NCI-H2171 (cell line): ENCODE results near the gene CSRNP3.
A peak's percentile ranks its signal among the peaks of the same experiment; 100 is the strongest.
"Not testable (repeated sequence)": the region's sequence is repeated elsewhere in the genome, so short reads cannot be mapped to it uniquely, and the experiment has no call there.

Source experiments
- DNase-seq: peaks from one replicate; lab custom pipeline; 2025; lab: John Stamatoyannopoulos, UW

The CSRNP3 gene

DNA sequence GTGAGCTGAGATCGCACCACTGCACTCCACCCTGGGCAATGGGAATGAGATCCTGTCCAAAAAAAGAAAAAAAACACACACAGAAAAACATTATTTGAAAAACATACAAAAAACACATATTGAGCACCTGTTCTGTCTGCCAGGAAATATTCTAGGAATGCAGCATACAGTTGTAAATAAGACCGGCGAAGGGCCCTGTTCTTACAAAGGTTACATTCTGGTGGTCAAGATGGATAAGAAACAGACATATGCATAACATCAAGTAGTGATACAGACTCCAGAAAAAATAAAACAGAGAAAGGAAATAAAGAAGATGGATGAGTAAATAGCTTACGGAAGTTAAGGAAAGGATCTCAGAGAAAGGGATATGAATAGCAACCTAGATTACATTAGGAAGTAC is 164.8 kb downstream of the CSRNP3 start:
- no peak for DNase-seq

DNA sequence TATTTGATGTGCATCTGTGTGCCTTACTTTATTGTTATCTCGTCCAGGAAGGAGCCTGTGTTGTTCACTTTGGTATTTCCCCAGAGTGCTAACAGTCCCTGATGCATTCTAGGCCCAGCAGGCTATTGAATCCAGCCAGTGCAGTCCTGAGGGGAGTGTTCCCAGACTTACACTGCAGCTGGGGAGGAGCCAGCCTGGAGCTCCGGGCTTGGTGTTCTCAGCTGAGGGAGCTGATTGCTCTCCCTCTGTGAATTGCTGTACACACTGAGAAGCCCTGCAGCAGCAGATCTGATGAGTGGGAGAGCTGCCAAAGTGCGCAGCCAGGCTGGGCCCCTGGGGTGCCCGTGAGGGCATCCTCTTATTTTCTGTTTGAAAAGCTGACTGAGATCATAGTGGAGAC is 165.4 kb downstream of the CSRNP3 start:
- peak; percentile 75 for DNase-seq

DNA sequence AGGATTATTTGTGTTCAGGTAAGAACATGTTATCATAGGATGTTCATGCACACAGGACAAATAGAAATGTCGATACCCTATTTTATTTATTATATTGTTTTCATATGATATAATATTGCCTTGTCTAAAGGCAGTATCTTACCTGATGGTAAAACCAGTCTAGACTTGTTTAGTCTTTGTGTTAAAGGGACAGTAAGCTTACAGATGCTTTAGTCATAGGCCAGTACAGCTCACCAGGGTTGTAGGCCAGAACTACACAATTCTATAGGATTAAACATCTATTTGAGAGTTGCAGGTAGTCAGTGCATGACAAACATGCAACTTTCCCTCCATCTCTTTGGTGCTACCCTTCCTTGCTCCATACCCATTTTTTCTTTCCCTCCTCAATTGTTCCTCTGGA is 166.0 kb downstream of the CSRNP3 start:
- DNase-seq, result no peak

DNA sequence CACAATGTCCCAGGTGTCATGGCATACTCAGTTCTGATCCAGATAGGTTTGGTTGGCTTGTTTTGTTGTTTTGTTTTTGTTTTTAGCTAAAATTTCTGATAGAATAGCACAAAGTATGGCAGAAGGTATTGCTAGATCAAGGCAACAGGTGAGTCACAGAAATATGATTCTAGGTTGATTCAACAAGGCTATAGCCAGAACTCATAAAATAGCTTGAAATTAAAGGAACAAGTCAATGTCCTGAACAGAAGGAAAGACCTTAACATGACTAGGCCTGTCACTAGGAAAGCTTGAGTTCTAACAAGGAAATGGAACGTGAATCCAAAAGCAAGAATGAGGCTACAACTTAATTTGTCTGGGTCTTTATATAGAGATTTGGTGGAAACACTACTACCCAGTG is 167.5 kb downstream of the CSRNP3 start:
- no peak for DNase-seq

DNA sequence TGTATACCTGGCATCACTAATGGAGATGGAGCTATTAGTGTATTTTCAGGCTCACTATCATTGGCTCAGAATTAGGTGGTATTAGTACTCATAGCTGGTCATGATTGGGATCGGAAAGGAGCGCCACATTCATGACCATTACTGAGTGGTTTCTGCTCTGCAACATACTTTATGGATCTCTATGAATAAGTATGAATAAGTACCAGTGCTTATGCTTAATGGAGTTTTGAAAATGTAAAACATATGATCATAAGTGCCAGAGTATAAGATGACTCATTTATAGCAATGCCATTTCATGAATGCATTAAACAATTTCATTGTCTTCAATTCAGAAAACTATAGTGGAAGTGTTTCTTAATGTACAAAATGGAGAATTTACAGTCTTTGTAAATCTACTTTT is 167.9 kb downstream of the CSRNP3 start:
- no peak for DNase-seq

DNA sequence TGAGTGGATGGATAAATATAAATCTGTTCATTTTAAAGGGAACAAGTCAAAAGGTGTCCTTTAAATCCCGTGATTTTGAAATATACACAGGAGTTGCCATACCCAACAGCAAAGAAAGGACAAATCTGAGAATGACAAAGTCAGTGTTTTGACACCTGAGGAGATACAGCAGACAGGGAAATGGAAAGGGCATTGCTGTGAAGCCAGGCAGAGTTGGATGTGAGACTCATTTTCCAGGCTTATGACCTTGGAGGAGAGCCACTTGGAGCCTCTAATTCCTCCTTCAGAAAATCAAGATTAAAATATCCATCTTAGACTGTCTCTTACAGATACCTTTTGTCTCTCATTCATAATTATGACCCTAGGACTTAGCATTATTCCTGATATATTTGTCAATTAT is 170.0 kb downstream of the CSRNP3 start:
- no peak for DNase-seq

DNA sequence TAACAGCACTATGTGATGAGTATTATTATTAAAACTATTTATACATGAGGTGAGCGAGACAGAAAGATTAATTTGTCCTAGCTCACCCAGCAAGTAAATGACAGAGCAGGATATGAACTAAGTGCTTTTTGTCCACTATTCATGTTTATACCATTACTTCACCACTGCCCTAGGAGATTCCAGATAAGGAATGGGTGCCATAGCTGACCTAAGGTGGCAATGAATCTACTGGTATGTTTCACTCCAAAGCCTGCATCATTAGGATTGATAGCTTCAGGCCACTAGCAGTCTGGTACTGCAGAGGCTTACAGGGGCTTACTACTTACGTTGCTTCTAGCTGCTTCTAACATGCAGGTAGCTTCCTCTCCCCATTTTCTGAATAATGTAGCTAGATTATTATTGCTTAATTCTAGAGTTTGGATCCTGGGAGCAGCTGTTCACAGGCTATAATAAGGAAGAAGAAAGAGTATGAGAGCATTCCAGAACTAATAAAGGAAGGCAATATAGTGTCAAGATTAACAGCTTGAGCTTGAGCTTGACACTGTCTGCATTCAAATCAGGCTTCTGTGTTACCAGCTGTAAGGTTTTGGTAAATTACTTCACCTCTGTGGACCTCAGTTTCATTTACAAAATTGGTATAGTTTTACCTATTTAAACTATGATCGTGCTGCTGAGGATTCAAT is 170.9 kb downstream of the CSRNP3 start:
- no peak for DNase-seq

DNA sequence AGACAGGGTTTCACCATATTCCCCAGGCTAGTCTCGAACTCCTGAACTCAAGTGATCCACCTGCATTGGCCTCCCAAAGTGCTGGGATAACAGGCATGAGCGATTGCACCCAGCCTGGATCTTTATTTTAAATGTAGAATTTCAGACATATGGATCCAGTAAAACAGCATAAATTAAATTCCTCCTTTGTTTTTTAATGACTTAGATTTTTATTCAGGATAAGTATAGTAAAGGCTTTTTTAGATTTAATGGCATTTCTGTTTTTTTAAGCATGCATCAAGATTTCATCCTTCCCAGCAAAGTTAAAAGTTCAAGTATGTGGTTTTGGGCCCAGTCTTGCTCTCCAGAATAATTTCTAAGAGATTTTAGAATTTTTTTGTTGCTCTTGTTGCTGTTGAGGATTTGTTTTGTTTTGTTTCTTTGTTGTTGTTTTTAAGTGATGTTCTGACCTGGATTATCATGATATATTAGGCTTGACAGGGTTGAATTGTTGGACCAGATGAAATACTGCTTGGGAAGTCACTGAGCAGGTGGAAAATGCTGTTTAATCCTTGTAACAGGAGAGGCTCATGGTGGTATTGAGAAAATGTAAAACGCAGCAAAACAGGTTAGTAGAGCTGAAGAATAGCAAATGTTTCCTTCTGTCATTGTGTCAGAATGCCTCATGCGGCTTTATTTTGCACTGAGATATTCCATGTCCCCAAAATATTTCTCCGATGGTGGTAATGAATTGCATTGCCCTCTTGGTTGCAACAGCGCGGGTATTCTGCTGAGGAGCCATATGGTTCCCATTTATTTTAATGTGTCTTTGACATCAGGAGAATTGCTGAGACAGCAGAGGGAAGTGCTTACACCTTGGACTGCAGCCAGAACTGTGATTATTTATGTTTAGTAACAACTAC is 176.7 kb downstream of the CSRNP3 start:
- DNase-seq, result peak; percentile 95

DNA sequence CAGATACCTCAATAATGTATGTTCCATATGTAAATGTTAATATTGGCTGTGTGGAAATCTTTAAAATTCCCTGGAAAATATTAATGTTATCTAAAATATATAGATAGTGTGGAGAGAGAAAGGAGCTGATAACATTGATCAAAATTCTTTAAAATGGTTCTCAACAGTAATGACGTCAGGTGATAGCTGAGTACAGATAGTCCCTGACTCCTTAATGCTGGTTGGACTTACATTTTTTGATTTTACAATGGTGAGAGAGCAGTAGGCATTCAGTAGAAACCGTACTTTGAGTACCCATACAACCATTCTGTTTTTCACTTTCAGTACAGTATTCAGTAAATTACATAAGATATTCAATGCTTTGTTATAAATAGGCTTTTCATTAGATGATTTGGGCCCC is 177.9 kb downstream of the CSRNP3 start:
- no peak for DNase-seq

DNA sequence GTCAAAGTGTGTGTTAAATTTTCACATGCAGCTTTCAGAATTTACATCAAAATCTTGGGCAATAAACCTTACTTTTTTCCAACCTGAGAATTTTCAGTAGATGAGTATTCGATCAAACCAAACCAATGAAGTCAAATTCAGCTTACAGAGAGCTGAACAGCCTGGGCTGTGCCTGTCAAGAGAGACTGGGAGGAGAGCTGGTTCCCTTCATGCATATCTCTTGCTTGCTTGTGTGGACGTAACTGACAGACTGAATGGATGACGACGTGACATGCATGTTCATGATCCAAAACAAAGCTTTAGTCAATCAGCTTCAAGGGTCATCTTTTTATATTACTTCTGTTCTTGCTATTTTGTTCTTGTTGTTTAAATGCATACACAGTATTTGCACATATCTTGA is 179.3 kb downstream of the CSRNP3 start:
- no peak for DNase-seq

DNA sequence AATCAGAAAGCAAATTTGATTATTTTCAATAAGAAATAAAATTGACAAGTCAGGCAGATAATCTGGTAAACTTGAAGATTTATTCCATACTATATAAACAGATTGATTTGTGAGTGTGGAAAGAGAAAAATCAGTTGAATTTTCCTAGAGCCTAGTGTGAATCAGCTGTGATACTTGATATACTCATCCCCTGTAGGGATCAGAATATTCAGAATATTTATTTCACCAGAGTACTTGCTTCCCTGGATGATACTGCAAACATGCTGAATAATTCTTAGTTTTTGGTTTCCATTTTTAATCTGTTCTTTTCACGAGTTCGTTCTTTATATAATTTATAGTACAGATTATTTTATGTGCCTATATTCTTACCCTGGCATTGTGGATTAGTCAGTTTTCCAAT is 181.7 kb downstream of the CSRNP3 start:
- DNase-seq, result no peak

DNA sequence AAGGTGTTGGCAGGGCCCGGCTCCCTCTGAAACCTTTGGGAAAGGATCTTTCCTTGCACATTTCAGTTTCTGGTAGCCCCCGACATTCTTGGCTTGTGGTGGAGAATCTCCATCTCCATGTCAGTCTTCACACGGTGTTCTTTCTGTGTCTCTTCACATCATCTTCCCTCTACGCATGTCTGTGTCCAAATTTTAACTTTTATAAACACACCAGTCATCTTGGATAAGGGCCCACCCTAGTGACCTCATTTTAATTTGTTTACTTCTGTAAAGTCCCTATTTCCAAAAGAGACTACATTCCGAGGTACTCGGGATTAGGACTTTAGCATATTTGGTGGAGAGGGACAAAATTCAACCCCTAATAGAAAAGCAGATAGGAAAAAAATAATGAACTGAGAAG is 186.2 kb downstream of the CSRNP3 start:
- DNase-seq, result no peak

DNA sequence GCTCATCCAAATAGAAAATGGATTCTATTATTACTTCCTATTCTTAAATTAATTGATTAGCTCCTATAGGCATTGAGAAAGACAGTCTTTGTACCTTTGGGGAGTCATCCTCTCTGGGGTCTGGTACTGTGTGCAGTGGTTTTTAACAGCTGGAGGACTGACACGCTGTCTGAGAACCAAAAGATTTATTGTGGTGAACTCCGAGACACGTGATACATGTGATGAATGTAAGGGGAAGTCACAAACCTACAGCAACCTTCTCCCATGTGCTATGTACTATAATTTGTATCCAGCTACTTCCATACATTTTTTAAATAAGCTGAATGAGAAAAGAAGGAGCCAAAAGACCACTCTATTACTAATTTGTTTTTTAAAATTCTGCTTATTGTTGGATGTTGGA is 190.9 kb downstream of the CSRNP3 start:
- no peak for DNase-seq

DNA sequence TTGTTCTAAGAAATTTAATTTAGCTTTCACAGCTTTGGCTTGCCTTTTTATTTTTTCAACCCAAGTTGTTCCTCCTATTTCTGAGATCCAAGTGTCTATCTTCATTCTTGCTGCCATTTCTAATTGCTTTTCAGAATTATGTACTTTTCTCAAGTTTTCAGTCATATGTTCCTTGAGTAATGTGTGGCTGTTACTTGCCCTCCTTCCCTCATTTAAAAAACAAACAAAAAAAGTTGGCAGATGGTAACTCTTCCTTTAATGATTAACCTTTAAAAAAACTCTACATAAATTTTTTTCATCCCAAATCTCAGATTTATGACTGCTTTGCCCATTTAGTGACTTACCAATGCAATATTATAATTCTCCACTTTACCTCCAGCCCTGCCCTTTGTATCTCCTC is 193.2 kb downstream of the CSRNP3 start:
- DNase-seq, result no peak

DNA sequence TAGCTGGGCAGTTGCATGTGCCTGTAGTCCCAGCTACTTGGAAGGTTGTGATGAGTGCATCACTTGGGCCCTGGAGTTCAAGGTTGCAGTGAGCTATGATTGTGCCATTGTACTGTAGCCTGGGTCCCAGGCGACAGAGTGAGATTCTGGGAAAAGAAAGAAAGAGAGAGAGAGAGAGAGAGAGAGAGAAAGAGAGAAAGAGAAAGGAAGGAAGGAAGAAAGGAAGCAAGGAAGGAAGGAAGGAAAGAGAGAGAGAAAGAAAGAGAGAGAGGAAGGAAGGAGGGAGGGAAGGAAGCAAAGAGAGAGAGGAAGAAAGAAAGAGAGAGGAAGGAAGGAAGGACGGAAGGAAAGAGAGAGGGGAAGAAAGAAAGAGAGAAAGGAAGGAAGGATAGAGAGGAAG is 196.1 kb downstream of the CSRNP3 start:
- DNase-seq, result no peak

DNA sequence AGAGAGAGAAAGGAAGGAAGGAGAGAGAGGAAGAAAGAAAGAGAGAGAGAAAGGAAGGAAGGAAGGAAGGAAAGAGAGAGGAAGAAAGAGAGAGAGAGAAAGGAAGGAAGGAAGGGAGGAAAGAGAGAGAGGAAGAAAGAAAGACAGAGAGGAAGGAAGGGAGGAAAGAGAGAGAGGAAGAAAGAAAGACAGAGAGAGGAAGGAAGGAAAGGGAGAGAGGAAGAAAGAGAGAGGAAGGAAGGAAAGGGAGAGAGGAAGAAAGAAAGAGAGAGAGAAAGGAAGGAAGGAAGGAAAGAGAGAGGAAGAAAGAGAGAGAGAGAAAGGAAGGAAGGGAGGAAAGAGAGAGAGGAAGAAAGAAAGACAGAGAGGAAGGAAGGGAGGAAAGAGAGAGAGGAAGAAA is 196.6 kb downstream of the CSRNP3 start:
- DNase-seq, result not testable (repeated sequence)

DNA sequence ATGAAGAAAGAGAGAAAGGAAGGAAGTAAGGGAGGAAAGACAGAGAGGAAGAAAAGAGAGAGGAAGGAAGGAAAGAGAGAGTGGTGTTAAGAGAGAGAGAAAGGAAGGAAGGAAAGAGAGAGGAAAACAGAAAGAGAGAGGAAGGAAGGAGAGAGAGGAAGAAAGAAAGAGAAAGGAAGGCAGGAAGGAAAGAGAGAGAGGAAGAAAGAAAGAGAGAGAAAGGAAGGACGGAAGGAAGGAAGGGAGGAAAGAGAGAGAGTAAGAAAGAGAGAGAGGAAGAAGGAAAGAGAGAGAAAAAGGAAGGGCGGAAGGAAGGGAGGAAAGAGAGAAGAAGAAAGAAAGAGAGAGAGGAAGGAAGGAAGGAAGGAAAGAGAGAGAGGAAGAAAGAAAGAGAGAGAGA is 197.1 kb downstream of the CSRNP3 start:
- no peak for DNase-seq

DNA sequence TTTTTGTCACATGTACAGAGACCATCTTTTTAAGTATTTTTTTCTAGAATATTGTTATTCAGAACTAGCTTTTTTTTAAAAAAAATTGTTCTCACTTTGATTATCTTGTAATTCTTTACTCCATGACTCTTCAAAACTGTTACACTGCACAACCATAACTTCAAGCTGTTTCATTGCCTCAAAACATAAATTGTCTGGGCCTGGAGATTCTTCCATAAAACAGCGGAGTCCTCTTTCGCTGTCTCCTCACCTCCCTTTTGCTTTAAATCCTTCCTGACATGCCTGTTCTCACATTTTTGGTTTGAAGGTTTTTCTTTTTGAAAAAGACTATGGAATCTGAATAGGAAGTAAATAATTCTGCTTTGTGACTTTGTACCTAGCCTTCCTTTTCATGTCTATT is 197.9 kb downstream of the CSRNP3 start:
- no peak for DNase-seq

DNA sequence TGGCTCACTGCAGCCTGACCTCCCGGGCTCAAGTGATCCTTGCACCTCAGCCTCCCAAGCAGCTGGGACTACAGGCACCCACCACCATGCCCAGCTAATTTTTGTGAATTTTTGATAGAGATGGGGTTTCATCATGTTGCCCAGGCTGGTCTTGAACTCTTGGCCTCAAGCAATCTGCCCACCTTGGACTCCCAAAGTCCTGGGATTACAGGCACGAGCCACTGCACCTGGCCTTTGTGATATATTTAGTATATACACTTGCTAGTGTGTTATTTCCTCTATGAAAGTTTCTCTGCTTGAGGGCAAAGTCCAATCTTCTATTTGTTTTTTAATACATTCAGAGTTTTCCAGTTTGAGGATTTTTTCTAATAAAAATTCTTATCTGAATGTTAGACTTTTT is 205.3 kb downstream of the CSRNP3 start:
- DNase-seq, result no peak

DNA sequence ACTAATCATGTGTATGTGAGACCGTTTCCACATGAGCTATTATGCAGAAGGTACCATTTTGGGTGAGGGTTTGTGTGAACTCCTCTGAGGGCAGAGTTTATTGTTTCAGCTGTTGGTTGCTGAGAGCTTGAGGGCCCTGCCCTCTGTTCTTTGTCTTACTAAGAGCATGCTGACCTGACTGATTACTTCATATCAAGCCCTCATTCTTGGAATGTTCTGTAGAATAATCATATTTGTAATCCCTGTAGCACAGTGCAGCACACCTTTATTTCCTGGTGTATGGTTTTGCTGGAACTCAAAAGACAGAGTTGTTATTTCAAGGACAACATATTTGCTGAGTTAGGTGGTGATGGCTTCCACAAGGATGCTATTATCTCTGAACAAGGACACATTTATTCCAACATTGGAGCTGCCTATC is 206.1 kb downstream of the CSRNP3 start:
- DNase-seq, result no peak

DNA sequence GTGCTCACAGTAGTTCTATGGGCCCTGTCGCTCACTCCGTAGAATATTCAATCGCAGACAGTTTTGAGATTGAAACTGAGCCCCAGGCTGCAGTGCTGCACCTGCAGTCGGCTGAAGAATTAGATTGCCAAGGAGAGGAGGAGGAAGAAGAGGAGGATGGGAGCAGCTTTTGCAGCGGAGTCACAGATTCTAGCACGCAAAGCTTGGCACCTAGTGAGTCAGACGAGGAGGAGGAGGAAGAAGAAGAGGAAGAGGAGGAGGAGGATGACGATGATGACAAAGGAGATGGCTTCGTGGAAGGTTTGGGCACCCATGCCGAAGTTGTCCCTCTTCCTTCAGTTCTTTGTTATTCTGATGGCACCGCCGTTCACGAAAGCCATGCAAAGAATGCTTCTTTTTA is 209.4 kb downstream of the CSRNP3 start:
- no peak for DNase-seq

DNA sequence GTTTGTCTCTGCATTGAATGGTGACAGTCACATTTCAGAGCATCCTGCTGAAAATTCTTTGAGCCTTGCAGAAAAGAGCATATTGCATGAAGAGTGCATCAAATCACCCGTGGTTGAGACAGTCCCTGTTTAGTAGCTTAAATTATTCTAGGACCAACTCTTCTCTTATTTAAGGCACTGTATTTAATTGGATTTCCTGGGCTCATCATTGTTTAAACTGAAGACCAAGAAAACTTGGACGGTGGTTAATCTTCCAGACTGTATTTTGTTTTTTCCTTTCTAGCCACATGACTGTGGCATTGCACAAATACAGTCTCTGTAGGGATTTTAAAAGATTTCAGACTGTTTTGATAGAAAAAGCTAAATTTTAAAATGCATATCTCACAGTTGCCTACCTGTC is 210.1 kb downstream of the CSRNP3 start:
- no peak for DNase-seq

DNA sequence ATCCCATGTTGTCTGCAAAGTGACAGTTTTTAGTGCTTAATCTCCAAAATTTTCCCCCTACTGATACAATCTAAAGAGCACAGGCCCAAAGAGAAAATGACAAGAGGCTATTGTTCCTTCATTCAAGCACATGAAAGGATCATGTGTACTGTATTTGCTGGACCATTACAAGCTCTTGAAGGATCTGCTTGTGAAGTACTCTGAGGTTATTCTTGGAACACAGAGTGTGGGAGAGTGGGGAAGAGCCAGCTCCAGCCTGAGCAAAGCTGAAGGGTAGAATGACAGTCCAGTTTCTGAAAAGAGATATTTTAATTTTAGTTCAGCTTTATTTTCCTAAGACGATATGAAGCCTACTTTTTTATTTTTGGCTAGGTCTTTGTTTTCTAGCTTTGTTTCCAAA is 212.3 kb downstream of the CSRNP3 start:
- DNase-seq, result no peak

DNA sequence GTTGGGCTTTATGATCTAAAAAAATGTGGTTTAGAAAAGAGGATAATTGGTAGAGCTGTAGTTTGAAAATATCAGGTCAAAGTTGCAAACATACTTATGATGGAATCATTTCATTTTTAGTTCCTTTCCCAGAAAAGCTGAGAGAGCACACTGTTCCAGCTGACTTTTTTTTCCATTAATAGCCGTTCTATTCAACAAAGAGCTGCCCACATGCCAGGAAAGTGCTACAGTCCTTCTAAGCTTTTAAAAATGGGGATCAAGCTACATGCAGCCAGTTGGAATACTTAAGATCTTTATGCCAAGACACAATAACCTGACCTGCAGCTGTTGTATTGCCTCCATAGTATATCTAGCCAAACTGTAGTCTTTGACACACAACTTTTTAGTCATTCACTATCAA is 213.0 kb downstream of the CSRNP3 start:
- DNase-seq, result no peak
